Measurements from ENCODE around the gene RNF111. TPM values are rescaled to one million over a fixed set of nuclear protein-coding genes. Genes with fewer than 3 reads are reported as not detected.

RNF111 gene
- total and polyA plus RNA-seq, 2 donors (not counting 1 experiment from before 2014, with no cell fraction given): 19.3 to 20.9 TPM

- H2AFZ ChIP-seq (ENCODE audit: low read length): peak overlapping the region; percentile 56
- peak overlapping the region; percentile 86 for H3K27ac ChIP-seq (ENCODE audit: insufficient read depth, low read length)
- TF ChIP-seq CTCF (conservative IDR thresholded peaks at IDR 0.05 in 1 of 2, IDR thresholded peaks at IDR 0.05 in 1 of 2; ENCODE audit: low read depth in 1 of 2, low read length in 2 of 2) (peak in 1 of 2 donors; percentile 22), EZH2 (IDR thresholded peaks at IDR 0.05; ENCODE audit: low read length, missing control alignments) (no peak)
- peak overlapping the region; percentile 68 for H3K9ac ChIP-seq (ENCODE audit: insufficient read depth, low read length)
- no peaks in the 10 kb centered on the region for H3K27me3 ChIP-seq (ENCODE audit: control insufficient read depth, insufficient read depth, low read length)
- H3K4me2 ChIP-seq (ENCODE audit: extremely low read depth, insufficient read depth, low read length): peak overlapping the region; percentile 86
- H3K4me3 ChIP-seq (replicated peaks in 1 of 4; ENCODE audit: control extremely low read depth in 1 of 4, insufficient read depth in 1 of 4, low read depth in 3 of 4, low read length in 4 of 4): peak overlapping the region; percentile 82 to 97 (median 87)
- no peaks in the 10 kb centered on the region for H3K9me3 ChIP-seq (ENCODE audit: control insufficient read depth, insufficient read depth, low read depth, low read length)
- H4K20me1 ChIP-seq (ENCODE audit: control insufficient read depth, extremely low read depth, insufficient read depth, low read length): no peaks in the 10 kb centered on the region
- peaks cover 28% of the 10 kb centered on the region for H3K79me2 ChIP-seq (ENCODE audit: control insufficient read depth, insufficient read depth, low read length)
- no peaks in the 10 kb centered on the region for H3K4me1 ChIP-seq (ENCODE audit: control insufficient read depth, extremely low read depth, insufficient read depth, low read length)
- DNase-seq (ENCODE audit: low read depth in 2 of 2): no peak
- H3K36me3 ChIP-seq (ENCODE audit: control insufficient read depth, insufficient read depth, low read length): peaks cover 7% of the 10 kb centered on the region
Observed at GRCh38 chr15:59105854-59106253, 118.4 kb downstream of the RNF111 start.

GRCh38 chr15:59111251-59111650 lies 123.8 kb downstream of the RNF111 start:
- Histone ChIP-seq H3K4me1 (ENCODE audit: control insufficient read depth, extremely low read depth, insufficient read depth, low read length) (no peaks in the 10 kb centered on the region), H3K27me3 (ENCODE audit: control insufficient read depth, insufficient read depth, low read length) (no peaks in the 10 kb centered on the region), H2AFZ (ENCODE audit: low read length) (no peak overlapping the region), H3K36me3 (ENCODE audit: control insufficient read depth, insufficient read depth, low read length) (peaks cover 8% of the 10 kb centered on the region), H3K9ac (ENCODE audit: insufficient read depth, low read length) (no peak overlapping the region), H4K20me1 (ENCODE audit: control insufficient read depth, extremely low read depth, insufficient read depth, low read length) (no peaks in the 10 kb centered on the region), H3K9me3 (ENCODE audit: control insufficient read depth, insufficient read depth, low read depth, low read length) (no peaks in the 10 kb centered on the region), H3K4me2 (ENCODE audit: extremely low read depth, insufficient read depth, low read length) (no peak overlapping the region), H3K79me2 (ENCODE audit: control insufficient read depth, insufficient read depth, low read length) (peaks cover 20% of the 10 kb centered on the region), H3K4me3 (replicated peaks in 1 of 4; ENCODE audit: control extremely low read depth in 1 of 4, insufficient read depth in 1 of 4, low read depth in 3 of 4, low read length in 4 of 4) (no peak overlapping the region), H3K27ac (ENCODE audit: insufficient read depth, low read length) (no peak overlapping the region)
- TF ChIP-seq CTCF (conservative IDR thresholded peaks at IDR 0.05 in 1 of 2, IDR thresholded peaks at IDR 0.05 in 1 of 2; ENCODE audit: low read depth in 1 of 2, low read length in 2 of 2) (no peak), EZH2 (IDR thresholded peaks at IDR 0.05; ENCODE audit: low read length, missing control alignments) (no peak)
- DNase-seq (ENCODE audit: low read depth in 2 of 2): no peak

GRCh38 chr15:59115047-59115446 lies 127.6 kb downstream of the RNF111 start:
- H3K4me1 ChIP-seq (ENCODE audit: control insufficient read depth, extremely low read depth, insufficient read depth, low read length): no peaks in the 10 kb centered on the region
- no peak overlapping the region for H3K4me3 ChIP-seq (replicated peaks in 1 of 4; ENCODE audit: control extremely low read depth in 1 of 4, insufficient read depth in 1 of 4, low read depth in 3 of 4, low read length in 4 of 4)
- no peaks in the 10 kb centered on the region for H3K27me3 ChIP-seq (ENCODE audit: control insufficient read depth, insufficient read depth, low read length)
- DNase-seq (ENCODE audit: low read depth in 2 of 2): peak in 1 of 2 donors; percentile 11
- no peak overlapping the region for H3K27ac ChIP-seq (ENCODE audit: insufficient read depth, low read length)
- H3K36me3 ChIP-seq (ENCODE audit: control insufficient read depth, insufficient read depth, low read length): peaks cover 5% of the 10 kb centered on the region
- no peaks in the 10 kb centered on the region for H4K20me1 ChIP-seq (ENCODE audit: control insufficient read depth, extremely low read depth, insufficient read depth, low read length)
- no peak overlapping the region for H3K9ac ChIP-seq (ENCODE audit: insufficient read depth, low read length)
- H3K9me3 ChIP-seq (ENCODE audit: control insufficient read depth, insufficient read depth, low read depth, low read length): no peaks in the 10 kb centered on the region
- H2AFZ ChIP-seq (ENCODE audit: low read length): no peak overlapping the region
- H3K79me2 ChIP-seq (ENCODE audit: control insufficient read depth, insufficient read depth, low read length): peaks cover 4% of the 10 kb centered on the region
- H3K4me2 ChIP-seq (ENCODE audit: extremely low read depth, insufficient read depth, low read length): no peak overlapping the region
- TF ChIP-seq CTCF (conservative IDR thresholded peaks at IDR 0.05 in 1 of 2, IDR thresholded peaks at IDR 0.05 in 1 of 2; ENCODE audit: low read depth in 1 of 2, low read length in 2 of 2) (no peak), EZH2 (IDR thresholded peaks at IDR 0.05; ENCODE audit: low read length, missing control alignments) (no peak)

Data from fibroblast of lung (primary cell).